Right forelimb (tissue), 1 donor: ENCODE results near the gene SH3RF3.
A peak's percentile ranks its signal among the peaks of the same experiment; 100 is the strongest.
"Not testable (repeated sequence)": the region's sequence is repeated elsewhere in the genome, so short reads cannot be mapped to it uniquely, and the experiment has no call there.

Source experiments
- DNase-seq: peaks from one replicate; pipeline ENCODE4 v3.0.0-alpha.2; 2018

SH3RF3 gene

DNA sequence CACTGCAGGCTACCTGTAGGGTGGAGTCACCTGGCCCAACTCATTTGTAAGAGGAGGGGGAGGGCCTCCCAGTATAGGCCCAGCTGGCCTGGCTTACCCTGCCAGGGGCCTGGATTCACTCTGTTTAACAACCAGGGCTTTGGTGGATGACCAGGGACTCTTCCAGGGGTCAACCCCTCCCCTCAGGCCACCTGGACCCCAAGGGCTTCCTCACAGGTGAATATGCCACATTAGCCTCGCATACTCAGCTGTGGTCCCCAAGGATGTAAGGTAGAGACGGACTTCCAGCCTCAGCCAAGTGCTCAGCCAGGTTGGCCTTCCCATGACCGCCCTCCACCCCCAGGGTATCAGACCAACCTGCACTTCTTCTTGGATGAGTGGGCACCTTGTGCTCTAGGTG, 8.8 kb upstream of the SH3RF3 start:
- no peak for DNase-seq

DNA sequence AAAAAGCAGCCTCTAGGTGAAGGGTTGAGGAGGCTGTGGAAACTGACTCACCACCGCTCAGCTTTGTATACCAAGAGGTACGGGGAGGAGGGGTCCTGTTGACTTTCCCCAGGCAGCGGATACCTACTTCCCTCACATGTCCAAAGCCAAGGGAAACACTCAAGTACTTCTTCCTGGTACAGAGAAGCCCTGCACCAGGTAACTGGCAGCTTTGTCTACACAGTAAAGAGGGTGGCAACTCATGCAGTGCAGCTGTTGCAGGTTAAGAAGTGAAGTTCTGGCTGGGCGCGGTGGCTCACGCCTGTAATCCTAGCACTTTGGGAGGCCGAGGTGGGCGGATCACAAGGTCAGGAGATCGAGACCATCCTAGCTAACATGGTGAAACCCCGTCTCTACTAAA, 8.3 kb upstream of the SH3RF3 start:
- DNase-seq: not testable (repeated sequence)

GRCh38 chr2:109123586-109124201, 5.3 kb upstream of the SH3RF3 start:
- DNase-seq: no peak

- DNase-seq: no peak
These were observed 3.9 kb upstream of the SH3RF3 start for GRCh38 chr2:109124982-109125592.

DNA sequence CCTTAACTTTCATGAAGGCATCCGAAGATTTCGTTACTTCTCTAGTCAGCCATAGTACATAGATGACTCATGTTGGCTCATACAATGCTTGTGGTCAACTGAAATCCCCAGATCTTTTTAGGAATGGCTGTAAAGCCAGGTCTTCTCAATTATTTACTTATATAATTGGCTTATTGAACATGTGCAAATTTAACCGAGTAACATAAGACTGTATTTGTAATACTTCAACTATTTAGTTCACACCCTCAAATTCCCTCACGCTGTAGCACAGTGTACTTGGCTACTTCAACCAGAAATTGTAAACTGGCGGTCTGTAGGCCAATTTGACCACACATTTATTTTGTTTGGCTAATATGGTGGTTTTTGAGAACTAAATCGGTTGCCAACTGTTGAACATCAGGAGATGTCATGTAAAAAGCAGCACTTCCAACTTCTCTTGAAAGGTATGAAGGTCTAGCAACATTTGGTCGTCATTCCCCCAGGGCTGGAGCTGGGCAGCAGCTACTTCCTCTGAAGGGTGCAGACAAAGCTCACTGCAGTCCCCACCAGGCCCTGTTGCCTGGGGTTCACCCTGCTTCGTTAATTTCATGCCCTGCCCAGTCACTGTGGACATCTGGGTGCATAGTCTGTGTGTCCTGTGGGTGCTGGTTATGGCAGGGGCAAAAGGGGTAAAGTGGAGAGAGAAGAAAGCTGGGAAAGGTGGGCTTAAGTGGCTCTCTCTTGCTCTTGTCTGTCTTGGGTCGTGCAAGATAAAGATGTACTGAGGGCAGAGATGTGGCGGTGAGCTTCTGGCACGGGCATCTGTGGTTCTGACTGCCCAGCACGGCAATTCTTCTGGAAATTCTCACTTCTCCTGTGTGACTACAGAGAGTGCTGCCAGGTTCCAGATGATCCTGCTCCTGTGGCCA, 3.2 kb upstream of the SH3RF3 start:
- DNase-seq: no peak

DNA sequence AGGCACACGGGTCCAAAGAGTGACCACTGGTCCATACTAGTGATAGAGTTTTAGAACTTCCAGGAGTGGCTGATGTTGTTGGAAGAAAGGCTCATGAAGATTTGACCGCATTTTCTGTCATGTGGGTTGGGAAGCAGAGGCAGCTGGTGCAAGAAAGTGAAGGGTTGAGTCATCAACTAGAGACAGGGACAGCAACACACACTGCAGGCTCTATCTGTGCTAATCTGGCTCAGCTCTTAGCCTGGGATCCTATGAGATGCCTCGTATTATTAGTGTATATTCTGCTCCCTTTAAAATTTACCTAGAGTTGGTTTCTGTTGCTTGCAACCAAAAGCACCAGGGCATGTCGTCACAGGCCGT, 2.5 kb upstream of the SH3RF3 start:
- no peak for DNase-seq

- DNase-seq: no peak
These were observed 1.4 kb upstream of the SH3RF3 start for GRCh38 chr2:109127556-109127955.

DNA sequence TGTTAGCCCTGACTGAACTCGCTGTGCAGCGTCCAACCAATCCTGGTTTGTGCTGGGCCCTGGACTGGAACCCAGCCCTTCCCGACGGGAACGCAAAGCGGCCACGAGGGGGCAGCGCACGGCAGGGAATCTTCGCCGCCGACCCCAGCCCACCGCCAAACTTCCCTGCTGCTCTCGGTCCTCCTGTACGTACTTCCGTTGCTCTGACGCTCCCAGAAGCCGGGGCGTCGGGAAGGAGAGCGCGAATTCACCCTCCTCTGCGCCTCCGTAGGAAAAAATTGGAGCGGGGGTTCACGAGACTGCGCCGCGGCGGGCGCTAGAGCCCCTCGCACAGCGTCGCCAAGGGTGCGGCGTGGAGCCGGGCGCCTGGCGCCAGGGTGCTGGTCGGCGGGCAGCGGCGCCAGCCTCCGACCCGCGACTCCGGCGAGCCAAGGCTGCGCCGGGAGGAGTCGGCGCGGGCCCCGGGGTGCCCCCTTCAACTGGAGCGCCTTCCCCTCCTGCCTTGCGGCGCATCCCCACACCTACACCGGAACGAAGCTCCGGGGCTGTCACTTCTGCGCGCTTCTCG, 873 bp upstream of the SH3RF3 start:
- peak; percentile 94 for DNase-seq

DNA sequence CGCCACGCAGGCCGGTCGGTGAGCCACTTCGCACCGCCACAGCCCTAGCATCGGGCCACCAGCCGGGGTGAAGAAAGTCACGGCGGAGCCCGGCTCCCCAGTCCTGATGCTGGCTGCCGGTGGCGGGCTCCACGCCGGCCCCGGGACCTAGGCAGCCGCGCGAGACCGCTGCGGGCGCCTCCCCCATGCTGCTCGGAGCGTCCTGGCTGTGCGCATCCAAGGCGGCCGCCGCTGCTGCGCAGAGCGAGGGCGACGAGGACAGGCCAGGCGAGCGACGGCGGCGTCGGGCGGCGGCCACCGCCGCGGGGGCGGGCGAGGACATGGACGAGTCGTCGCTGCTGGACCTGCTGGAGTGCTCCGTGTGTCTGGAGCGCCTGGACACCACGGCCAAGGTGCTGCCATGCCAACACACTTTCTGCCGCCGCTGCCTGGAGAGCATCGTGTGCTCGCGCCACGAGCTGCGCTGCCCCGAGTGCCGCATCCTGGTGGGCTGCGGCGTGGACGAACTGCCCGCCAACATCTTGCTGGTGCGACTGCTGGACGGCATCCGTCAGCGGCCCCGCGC, 433 bp downstream of the SH3RF3 start:
- DNase-seq: peak; percentile 66

GRCh38 chr2:109129921-109130722, 1.1 kb downstream of the SH3RF3 start:
- DNase-seq: peak; percentile 60

GRCh38 chr2:109130723-109130995, 1.7 kb downstream of the SH3RF3 start:
- DNase-seq: no peak

- DNase-seq: no peak
These were observed 2.8 kb downstream of the SH3RF3 start for GRCh38 chr2:109131777-109132176.

DNA sequence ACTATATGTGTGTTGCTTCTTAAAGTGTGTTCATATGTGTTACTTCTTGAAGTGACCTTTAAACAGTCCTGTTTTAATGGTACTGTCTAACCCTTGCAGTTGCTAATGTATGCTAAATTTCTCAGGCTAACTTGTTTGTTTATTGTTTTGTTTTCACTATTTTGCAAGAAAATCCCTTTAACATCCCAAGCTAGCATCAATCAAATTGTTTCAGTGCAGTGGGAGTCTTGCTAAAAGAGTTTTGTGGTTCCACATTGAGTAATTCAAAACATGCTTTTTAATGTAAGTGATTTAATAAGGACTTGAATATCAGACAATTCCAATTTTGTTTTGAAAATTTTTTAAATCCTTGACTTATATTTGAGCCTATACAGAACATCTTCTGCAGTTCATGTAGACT, 3.6 kb downstream of the SH3RF3 start:
- DNase-seq: no peak

DNA sequence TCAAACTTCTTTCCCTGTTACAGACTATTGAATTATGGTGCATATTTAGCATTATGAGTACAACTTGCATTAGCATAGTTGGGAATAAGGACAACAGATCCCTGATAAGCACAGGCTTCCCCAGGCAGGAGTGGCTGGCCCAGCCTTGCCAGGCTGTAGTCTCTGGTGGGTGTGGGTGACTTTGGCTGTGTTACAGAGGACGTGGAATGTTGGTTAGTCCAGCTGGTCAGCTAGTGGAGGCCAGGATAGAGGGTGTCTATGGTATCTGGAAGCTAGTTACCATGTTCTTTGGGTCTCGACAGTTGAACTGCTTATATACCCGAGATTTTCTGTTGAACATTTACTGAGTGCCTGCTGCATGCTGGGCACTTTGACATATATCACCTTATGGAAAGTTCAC, 4.7 kb downstream of the SH3RF3 start:
- DNase-seq: no peak

GRCh38 chr2:109134741-109135358, 5.8 kb downstream of the SH3RF3 start:
- no peak for DNase-seq

DNA sequence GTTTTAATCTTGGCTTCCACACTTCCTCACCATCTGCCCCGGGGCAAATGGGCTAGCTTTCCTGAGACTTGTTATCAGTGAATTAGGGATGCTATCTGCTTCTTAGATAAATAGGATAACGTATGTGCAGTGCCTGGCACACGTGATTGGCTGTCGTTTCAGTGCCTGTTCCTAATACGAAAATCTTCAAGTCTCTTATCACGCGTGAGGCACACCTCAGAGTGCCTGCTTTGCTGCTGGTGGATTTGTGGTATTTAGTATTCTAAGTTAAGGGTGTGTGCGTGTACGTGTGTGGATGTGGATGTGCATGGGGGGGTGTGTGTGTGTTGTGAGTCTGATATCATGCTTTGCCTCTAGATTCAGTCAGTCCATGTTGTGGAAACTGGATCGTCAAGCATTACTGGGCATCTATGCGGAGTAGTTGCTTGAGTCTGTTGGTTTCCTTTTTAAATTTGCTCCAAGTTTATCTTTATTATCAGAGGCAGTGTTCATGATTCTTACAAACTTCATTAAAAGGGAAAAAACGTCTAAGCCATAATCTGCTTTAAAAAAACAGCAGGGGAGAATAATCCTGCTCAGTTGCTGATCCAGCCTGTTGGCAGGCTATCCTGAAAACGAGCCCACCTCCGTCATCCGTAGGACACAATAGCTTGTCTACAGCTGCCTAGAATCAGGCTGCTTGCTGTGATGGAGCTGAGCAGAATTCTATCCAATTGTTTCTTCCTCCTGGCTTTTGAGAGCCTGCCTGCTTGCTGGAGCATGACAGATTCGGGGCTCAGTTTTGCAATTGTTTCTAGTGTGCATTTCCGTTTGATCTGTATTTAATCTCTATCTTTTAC, 6.6 kb downstream of the SH3RF3 start:
- no peak for DNase-seq

DNA sequence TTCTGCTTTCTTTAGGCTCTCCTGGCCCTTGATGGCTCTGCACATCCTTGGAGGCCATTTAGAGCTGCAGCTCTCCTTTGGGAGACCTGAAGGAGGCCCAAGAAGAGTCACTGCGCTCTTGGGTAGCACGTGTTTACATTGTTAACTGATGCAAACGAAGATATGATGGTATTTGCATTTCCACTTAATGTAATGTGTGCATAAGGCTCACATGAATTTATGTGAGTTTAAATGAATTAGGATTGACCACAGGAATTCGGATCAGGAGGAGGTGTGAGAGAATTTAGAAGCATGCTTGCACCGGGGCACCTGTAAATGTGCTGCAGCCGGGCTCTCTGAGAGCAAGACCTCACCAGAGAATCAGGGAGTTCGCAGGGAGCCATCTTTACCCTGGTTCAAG, 7.5 kb downstream of the SH3RF3 start:
- no peak for DNase-seq

- DNase-seq: no peak
These were observed 8.6 kb downstream of the SH3RF3 start for GRCh38 chr2:109137616-109138015.

- DNase-seq: no peak
These were observed 9.4 kb downstream of the SH3RF3 start for GRCh38 chr2:109138449-109138848.

- no peak for DNase-seq
These were observed 10.0 kb downstream of the SH3RF3 start for GRCh38 chr2:109139002-109139401.

DNA sequence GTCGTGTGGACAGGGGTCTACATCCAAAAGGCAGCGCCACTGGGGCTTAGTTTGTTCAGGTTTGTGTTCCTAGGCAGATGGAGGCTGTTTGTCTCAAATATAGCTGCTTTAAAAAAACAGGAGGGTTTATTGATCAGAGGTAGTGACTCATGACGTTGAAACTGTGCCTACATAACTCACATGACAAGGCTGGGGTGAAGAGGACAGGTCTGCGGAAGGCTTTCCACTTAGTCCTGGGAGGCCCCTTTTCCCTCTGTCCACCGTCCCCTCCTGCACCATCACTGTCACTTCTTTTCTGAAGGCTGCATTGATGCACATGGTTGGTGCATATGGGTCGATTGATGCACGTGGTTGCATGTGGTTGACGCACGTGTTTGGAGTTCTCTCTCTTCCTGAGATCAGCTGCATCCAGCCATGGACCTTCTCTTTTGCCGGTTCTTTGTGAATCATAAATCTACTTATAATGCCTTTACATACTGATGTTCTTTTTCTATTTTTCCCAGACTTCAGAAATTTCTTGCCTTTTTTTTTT, 10.9 kb downstream of the SH3RF3 start:
- DNase-seq: no peak
